Smooth muscle cell (in vitro differentiated cells): Measurements from ENCODE around the gene LIN7A. TPM values are rescaled to one million over a fixed set of nuclear protein-coding genes. Genes with fewer than 3 reads are reported as not detected.

ENCODE experiments used
- DNase-seq: peaks from one replicate; lab custom pipeline; 2025; ENCODE audit not compliant: unreplicated experiment; lab: John Stamatoyannopoulos, UW
- H2AFZ ChIP-seq: fragments of 200-600 bp; sonication (generic); 2 replicates; pipeline ENCODE4 v1.6.0; 2016; ENCODE audit warnings: antibody characterized with exemption, low read depth, mild to moderate bottlenecking
- H3F3A ChIP-seq: fragments of 200-600 bp; sonication (generic); 2 replicates; pipeline ENCODE4 v1.6.0; 2017; ENCODE audit warnings: antibody characterized with exemption, low read depth
- H3K27ac ChIP-seq: fragments of 200-600 bp; sonication (generic); 2 replicates; pipeline ENCODE4 v1.5.1; 2016; ENCODE audit warnings: low read depth, mild to moderate bottlenecking
- H3K27me3 ChIP-seq: fragments of 200-600 bp; sonication (generic); 2 replicates; pipeline ENCODE4 v1.6.1; 2016; ENCODE audit warnings: low read depth, mild to moderate bottlenecking
- H3K36me3 ChIP-seq: fragments of 200-600 bp; sonication (generic); 2 replicates; pipeline ENCODE4 v1.5.1; 2016; ENCODE audit warnings: low read depth
- H3K4me1 ChIP-seq: fragments of 200-600 bp; sonication (generic); 2 replicates; pipeline ENCODE4 v1.5.1; 2016; ENCODE audit warnings: low read depth
- H3K4me2 ChIP-seq: fragments of 200-600 bp; sonication (generic); 2 replicates; pipeline ENCODE4 v1.6.0; 2016; ENCODE audit warnings: mild to moderate bottlenecking
- H3K4me3 ChIP-seq: fragments of 200-600 bp; sonication (generic); 2 replicates; pipeline ENCODE4 v1.5.1; 2016; ENCODE audit warnings: mild to moderate bottlenecking
- H3K79me2 ChIP-seq: fragments of 200-600 bp; sonication (generic); 2 replicates; pipeline ENCODE4 v1.6.0; 2016; ENCODE audit warnings: low read depth, mild to moderate bottlenecking
- H3K9ac ChIP-seq: fragments of 200-600 bp; sonication (generic); 2 replicates; pipeline ENCODE4 v1.6.0; 2016; ENCODE audit warnings: low read depth
- H3K9me3 ChIP-seq: fragments of 200-600 bp; sonication (generic); replicated peaks from 2 replicates; pipeline ENCODE4 v1.5.1; 2016; ENCODE audit warnings: low read depth
- H4K20me1 ChIP-seq: fragments of 200-600 bp; sonication (generic); 2 replicates; pipeline ENCODE4 v1.6.0; 2016; ENCODE audit warnings: low read depth
- WGBS: methylation state at CpG from one replicate; pipeline ENCODE4 v1.1.7; 2016; ENCODE audit warnings: low lambda C conversion rate; 5-methylcytosine and 5-hydroxymethylcytosine counted together
- polyA plus RNA-seq: library from polyadenylated mRNA; unstranded; fragments of >200 nt; fragmentation: Nextera tagmentation; extraction: Ambion mirVana; gene quantifications from 2 replicates; pipeline ENCODE4 v1.2.1, GENCODE V29; 2016
- total RNA-seq: library from RNA; depleted of rRNA; stranded (reverse); fragments of >200 nt; gene quantifications from 2 replicates; pipeline ENCODE4 v1.2.3, GENCODE V29; 2014
- TF ChIP-seq, protein P1 (sequence below): fragments of 200-600 bp; sonication (generic); IDR thresholded peaks from 2 replicates; pipeline ENCODE4 v1.5.1; 2017; ENCODE audit warnings: borderline replicate concordance, mild to moderate bottlenecking, antibody characterized with exemption; ENCODE audit not compliant: insufficient read depth, poor library complexity, severe bottlenecking

LIN7A gene
- total and polyA plus RNA-seq, 2 experiments from 2014 or later = 2.0 to 3.2 TPM

DNA sequence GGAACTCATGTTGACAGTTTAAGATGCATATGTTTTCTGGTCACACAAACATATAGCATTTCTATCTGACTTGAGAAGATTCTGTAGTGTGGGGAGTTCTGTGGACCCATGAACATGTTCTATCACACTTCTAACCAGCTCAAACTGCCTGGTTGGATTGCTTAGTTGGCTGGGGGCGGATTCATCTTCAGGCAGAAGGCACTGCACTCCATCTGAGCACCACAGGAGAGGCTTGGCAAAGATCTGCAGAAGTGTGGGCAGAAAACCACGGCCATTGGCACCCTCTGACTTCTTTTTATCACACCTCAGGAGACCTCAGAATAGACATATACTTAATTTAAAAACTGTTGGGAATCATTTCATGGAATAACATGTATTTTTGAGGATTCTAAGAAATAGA is 68.5 kb downstream of the LIN7A start:
- TF ChIP-seq, protein P1, sequence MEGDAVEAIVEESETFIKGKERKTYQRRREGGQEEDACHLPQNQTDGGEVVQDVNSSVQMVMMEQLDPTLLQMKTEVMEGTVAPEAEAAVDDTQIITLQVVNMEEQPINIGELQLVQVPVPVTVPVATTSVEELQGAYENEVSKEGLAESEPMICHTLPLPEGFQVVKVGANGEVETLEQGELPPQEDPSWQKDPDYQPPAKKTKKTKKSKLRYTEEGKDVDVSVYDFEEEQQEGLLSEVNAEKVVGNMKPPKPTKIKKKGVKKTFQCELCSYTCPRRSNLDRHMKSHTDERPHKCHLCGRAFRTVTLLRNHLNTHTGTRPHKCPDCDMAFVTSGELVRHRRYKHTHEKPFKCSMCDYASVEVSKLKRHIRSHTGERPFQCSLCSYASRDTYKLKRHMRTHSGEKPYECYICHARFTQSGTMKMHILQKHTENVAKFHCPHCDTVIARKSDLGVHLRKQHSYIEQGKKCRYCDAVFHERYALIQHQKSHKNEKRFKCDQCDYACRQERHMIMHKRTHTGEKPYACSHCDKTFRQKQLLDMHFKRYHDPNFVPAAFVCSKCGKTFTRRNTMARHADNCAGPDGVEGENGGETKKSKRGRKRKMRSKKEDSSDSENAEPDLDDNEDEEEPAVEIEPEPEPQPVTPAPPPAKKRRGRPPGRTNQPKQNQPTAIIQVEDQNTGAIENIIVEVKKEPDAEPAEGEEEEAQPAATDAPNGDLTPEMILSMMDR = no peak
- Histone ChIP-seq H3K9me3 (no peaks in the 10 kb centered on the region), H3F3A (no peaks in the 10 kb centered on the region), H3K27ac (no peak overlapping the region), H3K4me3 (no peak overlapping the region), H3K27me3 (no peaks in the 10 kb centered on the region), H3K36me3 (no peaks in the 10 kb centered on the region), H3K4me1 (peaks cover under 1% of the 10 kb centered on the region), H3K79me2 (no peaks in the 10 kb centered on the region), H2AFZ (no peak overlapping the region), H3K4me2 (no peak overlapping the region), H4K20me1 (no peaks in the 10 kb centered on the region), H3K9ac (no peak overlapping the region)
- no peak for DNase-seq
- WGBS = 93% methylated on average over 2 of the region's 2 CpGs

DNA sequence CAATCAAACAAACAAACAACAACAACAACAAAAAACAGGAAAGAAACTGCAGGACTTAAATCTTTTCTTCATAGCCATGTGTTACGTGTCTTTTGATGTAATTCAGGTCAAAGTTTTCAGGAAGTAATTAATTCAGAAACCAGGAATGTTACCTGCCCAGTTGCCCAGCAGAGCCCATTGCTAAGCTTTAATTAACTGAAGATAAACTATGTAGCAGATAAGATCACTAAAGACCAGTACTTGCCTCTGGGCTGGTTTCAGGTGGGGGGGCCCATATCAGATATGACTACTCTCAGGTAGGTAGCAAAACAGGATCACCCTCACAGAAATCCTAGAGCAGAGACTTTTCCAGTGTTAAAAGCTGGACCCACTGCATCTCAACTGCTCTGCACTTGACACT is 69.2 kb downstream of the LIN7A start:
- Histone ChIP-seq H3K9ac (no peak overlapping the region), H3F3A (no peaks in the 10 kb centered on the region), H3K4me3 (no peak overlapping the region), H3K79me2 (no peaks in the 10 kb centered on the region), H2AFZ (no peak overlapping the region), H3K27me3 (no peaks in the 10 kb centered on the region), H3K27ac (no peak overlapping the region), H3K4me2 (no peak overlapping the region), H4K20me1 (no peaks in the 10 kb centered on the region), H3K4me1 (peaks cover 4% of the 10 kb centered on the region), H3K36me3 (no peaks in the 10 kb centered on the region), H3K9me3 (no peaks in the 10 kb centered on the region)
- WGBS = 64% methylated on average over 1 of the region's 1 CpG
- TF ChIP-seq, protein P1 = no peak
- DNase-seq = no peak

DNA sequence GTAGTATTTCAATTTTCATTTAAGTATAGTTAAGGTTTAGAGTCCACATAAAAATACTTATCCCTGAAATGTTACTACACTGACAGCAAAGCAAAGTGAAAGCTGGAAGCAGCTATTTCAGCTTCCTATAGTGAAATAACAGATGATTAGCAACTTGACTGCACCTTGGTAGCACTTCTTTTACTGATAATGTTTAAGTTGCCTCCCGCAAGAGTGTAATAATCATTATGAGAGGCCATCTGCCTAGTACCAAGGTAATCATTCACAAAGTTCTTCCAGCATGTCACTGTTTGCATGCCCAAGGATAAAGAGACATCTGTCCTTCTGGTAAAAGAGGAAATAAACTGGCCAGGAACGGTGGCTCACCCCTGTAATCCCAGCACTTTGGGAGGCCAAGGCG is 69.8 kb downstream of the LIN7A start:
- Histone ChIP-seq H3K27ac (no peak overlapping the region), H3K4me3 (no peak overlapping the region)
- no peak for DNase-seq

More for the DNA sequence above, 69.8 kb downstream of the LIN7A start:
- no peaks in the 10 kb centered on the region for H3K36me3 ChIP-seq
- H3K4me1 ChIP-seq = peaks cover 4% of the 10 kb centered on the region
- no peaks in the 10 kb centered on the region for H3K9me3 ChIP-seq
- H3K9ac ChIP-seq = no peak overlapping the region
- H3F3A ChIP-seq = no peaks in the 10 kb centered on the region
- 63% methylated on average over 3 of the region's 3 CpGs for WGBS
- H3K4me2 ChIP-seq = no peak overlapping the region
- no peaks in the 10 kb centered on the region for H3K27me3 ChIP-seq
- no peak overlapping the region for H2AFZ ChIP-seq
- TF ChIP-seq, protein P1 = no peak
- no peaks in the 10 kb centered on the region for H4K20me1 ChIP-seq
- H3K79me2 ChIP-seq = no peaks in the 10 kb centered on the region
